Keratinocyte (primary cell): ENCODE measurements around the gene TRIM45. TPM values are rescaled to one million over a fixed set of nuclear protein-coding genes. Genes with fewer than 3 reads are reported as not detected.

ENCODE experiments used
- DNase-seq: peaks from one replicate; pipeline ENCODE4 v3.0.0-alpha.2; 2011; ENCODE audit warnings: low read depth, missing footprints, low spot score
- FAIRE-seq: peaks from 2 replicates; lab custom pipeline; 2011; peaks lifted over from hg19 to GRCh38; lab: Jason Lieb, UNC
- H2AFZ ChIP-seq: 2 replicates; pipeline ENCODE4 v1.6.0; 2012; ENCODE audit warnings: low read length, control low read depth, inconsistent platforms; ENCODE audit not compliant: control insufficient read depth
- H3K27ac ChIP-seq: 2 replicates; pipeline ENCODE4 v1.5.1; 2011; ENCODE audit warnings: low read length; ENCODE audit not compliant: control insufficient read depth, insufficient read depth
- H3K27me3 ChIP-seq: 3 replicates; pipeline ENCODE4 v1.6.0; 2011; ENCODE audit warnings: low read length; ENCODE audit not compliant: control insufficient read depth, insufficient read depth; ENCODE audit errors: extremely low read depth
- H3K36me3 ChIP-seq, 2 experiments: 2 replicates in 1 of 2; 3 replicates in 1 of 2; pipeline ENCODE4 v1.5.1; 2011; ENCODE audit warnings: low read length in 2 of 2, mild to moderate bottlenecking in 1 of 2; ENCODE audit not compliant: control insufficient read depth in 2 of 2, insufficient read depth in 2 of 2; ENCODE audit errors: extremely low read depth in 1 of 2
- H3K4me1 ChIP-seq: 3 replicates; pipeline ENCODE4 v1.5.1; 2011; ENCODE audit warnings: low read length; ENCODE audit not compliant: control insufficient read depth, insufficient read depth; ENCODE audit errors: extremely low read depth
- H3K4me2 ChIP-seq: 3 replicates; pipeline ENCODE4 v1.6.0; 2011; ENCODE audit warnings: low read depth, low read length; ENCODE audit not compliant: control insufficient read depth, insufficient read depth; ENCODE audit errors: extremely low read depth
- H3K4me3 ChIP-seq, 3 experiments: fragments of 200-600 bp in 1 of 3; sonication (generic) in 1 of 3; 2 replicates in 2 of 3; 3 replicates in 1 of 3; pipeline ENCODE4 v1.5.1; 2011 to 2016; ENCODE audit warnings: low read length in 3 of 3, mild to moderate bottlenecking in 3 of 3, control low read depth in 2 of 3, inconsistent platforms in 1 of 3, low read depth in 1 of 3, mixed read lengths in 1 of 3, mixed run types in 1 of 3, moderate library complexity in 1 of 3; ENCODE audit not compliant: control insufficient read depth in 2 of 3, insufficient read depth in 2 of 3; ENCODE audit errors: extremely low read depth in 1 of 3
- H3K79me2 ChIP-seq: 2 replicates; pipeline ENCODE4 v1.6.0; 2012; ENCODE audit warnings: low read length; ENCODE audit not compliant: control insufficient read depth, insufficient read depth
- H3K9ac ChIP-seq: 3 replicates; pipeline ENCODE4 v1.6.0; 2011; ENCODE audit warnings: low read length; ENCODE audit not compliant: control insufficient read depth, insufficient read depth; ENCODE audit errors: extremely low read depth
- H3K9me1 ChIP-seq: 3 replicates; pipeline ENCODE4 v1.6.0; 2011; ENCODE audit warnings: low read length; ENCODE audit not compliant: control insufficient read depth, insufficient read depth; ENCODE audit errors: extremely low read depth
- H3K9me3 ChIP-seq: 2 replicates; pipeline ENCODE4 v1.5.1; 2012; ENCODE audit warnings: low read depth, low read length; ENCODE audit not compliant: control insufficient read depth
- H4K20me1 ChIP-seq: 3 replicates; pipeline ENCODE4 v1.6.0; 2011; ENCODE audit warnings: low read length; ENCODE audit not compliant: control insufficient read depth, insufficient read depth; ENCODE audit errors: extremely low read depth
- EZH2 ChIP-seq: IDR thresholded peaks from one replicate; pipeline ENCODE4 v1.6.1; 2012; ENCODE audit warnings: inconsistent platforms, mild to moderate bottlenecking, low read length, moderate library complexity
- dilution Hi-C: fragments of 300-500 bp; cut with MboI; formaldehyde crosslinking; loops from one replicate; pipeline ENCODE4 v1.7.0; 2020; ENCODE audit warnings: low sequenced_read_pairs; ENCODE audit not compliant: extremely low pct_ligation_motif_present
- polyA plus RNA-seq, 5 experiments: library from polyadenylated mRNA; depleted of rRNA in 3 of 5; stranded (reverse) in 3 of 5; stranded (forward) in 1 of 5; unstranded in 1 of 5; fragments of >200 nt; gene quantifications; 1 replicate in 1 of 5; 2 replicates in 3 of 5; 3 replicates in 1 of 5; pipeline versions ENCODE4 v1.2.1 to v1.2.3, GENCODE V29; 2011 to 2012; ENCODE audit warnings: missing spikeins in 2 of 5, low read depth in 1 of 5, low replicate concordance in 1 of 5
- TF ChIP-seq, protein P1 (sequence below), 3 experiments: IDR thresholded peaks in 1 of 3; conservative IDR thresholded peaks in 1 of 3; optimal IDR thresholded peaks in 1 of 3; 2 replicates in 2 of 3; 3 replicates in 1 of 3; pipeline versions ENCODE3 to v1.5.1; 2011; ENCODE audit warnings: low read length in 3 of 3, mild to moderate bottlenecking in 3 of 3, moderate library complexity in 2 of 3, control low read depth in 1 of 3, inconsistent platforms in 1 of 3; ENCODE audit not compliant: insufficient read depth in 2 of 3; ENCODE audit errors: extremely low read depth in 1 of 3

Gene TRIM45
- polyA plus RNA-seq, 1 donor (not counting 4 experiments of a cell fraction or from before 2014, with no cell fraction given) = 2.7 TPM

DNA sequence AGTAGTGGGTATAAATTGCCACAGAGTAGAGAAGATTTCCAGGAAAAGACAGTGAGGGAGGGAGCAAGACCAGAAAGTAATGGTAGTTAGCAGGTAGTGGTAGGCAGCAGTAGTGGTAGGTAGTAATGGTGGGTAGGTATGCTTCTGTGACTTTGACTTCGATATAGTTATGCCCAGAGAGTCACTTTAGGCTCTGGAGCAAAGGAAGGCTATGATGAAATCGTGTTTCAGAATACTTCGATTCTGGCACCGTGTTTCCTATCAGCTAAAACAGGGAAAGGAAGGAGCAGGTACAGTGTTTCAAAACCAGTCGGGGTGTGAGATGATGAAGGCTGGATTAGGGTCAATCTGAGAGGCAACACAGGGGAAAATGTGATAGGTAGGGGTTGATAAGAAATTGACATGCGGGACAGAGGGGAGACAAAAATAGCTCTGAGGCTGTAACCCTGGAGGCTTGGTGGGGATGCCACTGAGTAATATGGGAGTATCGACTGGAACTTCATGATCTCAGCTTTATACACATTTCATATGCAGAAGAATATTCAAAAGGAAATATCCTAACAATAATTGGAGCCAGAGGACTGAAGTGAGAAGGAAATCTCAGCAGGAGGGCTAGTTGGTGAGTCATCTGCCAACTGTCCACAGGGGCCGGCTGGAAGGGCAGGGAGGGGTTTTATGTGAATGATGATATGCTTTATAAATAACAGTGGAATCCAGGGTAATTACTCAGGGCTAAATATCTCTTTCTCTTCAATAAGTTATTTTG is 25.2 kb upstream of the TRIM45 start:
- Histone ChIP-seq H3K4me2 (no peak overlapping the region), H3K36me3 (no peaks in the 10 kb centered on the region), H3K9me3 (no peaks in the 10 kb centered on the region), H3K4me3 (no peak overlapping the region), H3K79me2 (no peaks in the 10 kb centered on the region), H3K27me3 (no peaks in the 10 kb centered on the region), H2AFZ (no peak overlapping the region), H3K27ac (no peak overlapping the region), H3K9ac (no peak overlapping the region), H3K4me1 (peaks cover 9% of the 10 kb centered on the region), H4K20me1 (no peaks in the 10 kb centered on the region), H3K9me1 (no peaks in the 10 kb centered on the region)
- no peak for TF ChIP-seq EZH2
- TF ChIP-seq, protein P1, sequence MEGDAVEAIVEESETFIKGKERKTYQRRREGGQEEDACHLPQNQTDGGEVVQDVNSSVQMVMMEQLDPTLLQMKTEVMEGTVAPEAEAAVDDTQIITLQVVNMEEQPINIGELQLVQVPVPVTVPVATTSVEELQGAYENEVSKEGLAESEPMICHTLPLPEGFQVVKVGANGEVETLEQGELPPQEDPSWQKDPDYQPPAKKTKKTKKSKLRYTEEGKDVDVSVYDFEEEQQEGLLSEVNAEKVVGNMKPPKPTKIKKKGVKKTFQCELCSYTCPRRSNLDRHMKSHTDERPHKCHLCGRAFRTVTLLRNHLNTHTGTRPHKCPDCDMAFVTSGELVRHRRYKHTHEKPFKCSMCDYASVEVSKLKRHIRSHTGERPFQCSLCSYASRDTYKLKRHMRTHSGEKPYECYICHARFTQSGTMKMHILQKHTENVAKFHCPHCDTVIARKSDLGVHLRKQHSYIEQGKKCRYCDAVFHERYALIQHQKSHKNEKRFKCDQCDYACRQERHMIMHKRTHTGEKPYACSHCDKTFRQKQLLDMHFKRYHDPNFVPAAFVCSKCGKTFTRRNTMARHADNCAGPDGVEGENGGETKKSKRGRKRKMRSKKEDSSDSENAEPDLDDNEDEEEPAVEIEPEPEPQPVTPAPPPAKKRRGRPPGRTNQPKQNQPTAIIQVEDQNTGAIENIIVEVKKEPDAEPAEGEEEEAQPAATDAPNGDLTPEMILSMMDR (optimal IDR thresholded peaks at IDR 0.05 in 1 of 3, IDR thresholded peaks at IDR 0.05 in 1 of 3, conservative IDR thresholded peaks at IDR 0.05 in 1 of 3; ENCODE audit: extremely low read depth in 1 of 3, insufficient read depth in 2 of 3, low read length in 3 of 3) = no peak
- FAIRE-seq = no peak
- no peak for DNase-seq
- dilution Hi-C loops = no loop called here

GRCh38 chr1:117146072-117146471 is 24.5 kb upstream of the TRIM45 start:
- TF ChIP-seq, protein P1 (optimal IDR thresholded peaks at IDR 0.05 in 1 of 3, IDR thresholded peaks at IDR 0.05 in 1 of 3, conservative IDR thresholded peaks at IDR 0.05 in 1 of 3; ENCODE audit: extremely low read depth in 1 of 3, insufficient read depth in 2 of 3, low read length in 3 of 3) = no peak
- TF ChIP-seq EZH2 = no peak
- no peak for DNase-seq
- no peak for FAIRE-seq
- peaks cover 9% of the 10 kb centered on the region for H3K4me1 ChIP-seq
- H3K27me3 ChIP-seq = no peaks in the 10 kb centered on the region
- H3K36me3 ChIP-seq = no peaks in the 10 kb centered on the region
- no peak overlapping the region for H3K4me3 ChIP-seq
- H3K4me2 ChIP-seq = no peak overlapping the region
- dilution Hi-C loops = no loop called here
- no peak overlapping the region for H3K27ac ChIP-seq
- no peak overlapping the region for H2AFZ ChIP-seq
- H4K20me1 ChIP-seq = no peaks in the 10 kb centered on the region
- H3K79me2 ChIP-seq = no peaks in the 10 kb centered on the region
- H3K9ac ChIP-seq = no peak overlapping the region
- no peaks in the 10 kb centered on the region for H3K9me1 ChIP-seq
- no peaks in the 10 kb centered on the region for H3K9me3 ChIP-seq
